NCI-H1048 (cell line): Measurements from ENCODE around the gene PACRGL.
A peak's percentile ranks its signal among the peaks of the same experiment; 100 is the strongest.

ENCODE experiments used
- DNase-seq: peaks from one replicate; lab custom pipeline; 2025; lab: John Stamatoyannopoulos, UW

The PACRGL gene

DNA sequence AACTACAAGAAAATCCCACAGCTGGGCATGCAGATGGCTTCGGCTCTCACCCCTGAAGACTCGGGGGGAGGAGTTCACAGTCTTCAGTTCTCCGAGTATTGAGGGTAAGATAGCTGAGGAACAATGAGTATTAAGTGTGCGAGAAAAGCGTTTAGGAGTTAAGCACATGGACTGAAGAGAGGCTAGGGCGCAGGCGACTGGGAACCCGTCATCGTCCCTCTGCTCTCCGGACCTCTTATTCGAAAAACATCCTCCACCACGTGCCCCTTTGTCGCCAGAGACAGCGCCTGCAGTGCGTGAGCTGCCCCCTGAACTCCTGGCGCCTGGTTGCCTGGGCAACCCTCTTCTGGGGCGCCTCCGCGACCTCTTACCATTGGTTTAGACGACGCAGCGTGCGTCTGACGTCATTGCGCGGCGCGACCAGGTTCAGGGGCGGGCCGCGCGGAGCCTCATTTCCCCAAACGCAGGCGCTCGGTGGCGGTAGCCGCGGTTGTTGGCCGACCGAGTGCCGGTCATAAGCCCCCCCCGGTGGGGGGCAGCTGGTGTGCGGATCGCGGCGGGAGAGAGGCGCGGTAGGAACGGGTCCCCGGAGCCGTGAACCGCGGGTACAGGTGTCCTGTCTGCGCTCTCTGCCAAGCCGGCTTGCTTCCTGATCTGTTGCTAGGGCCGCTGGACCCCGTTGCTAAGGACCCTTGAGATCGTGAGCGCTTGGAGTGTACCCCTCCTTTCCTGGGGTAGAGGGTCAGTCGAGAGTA lies at the start of gene PACRGL:
Gene PACRGL, plus strand, starts transcription at position 452 of the 755 bp plus-strand sequence. CDS start 4,024 bp downstream, outside the sequence.
- peak; percentile 96 for DNase-seq

DNA sequence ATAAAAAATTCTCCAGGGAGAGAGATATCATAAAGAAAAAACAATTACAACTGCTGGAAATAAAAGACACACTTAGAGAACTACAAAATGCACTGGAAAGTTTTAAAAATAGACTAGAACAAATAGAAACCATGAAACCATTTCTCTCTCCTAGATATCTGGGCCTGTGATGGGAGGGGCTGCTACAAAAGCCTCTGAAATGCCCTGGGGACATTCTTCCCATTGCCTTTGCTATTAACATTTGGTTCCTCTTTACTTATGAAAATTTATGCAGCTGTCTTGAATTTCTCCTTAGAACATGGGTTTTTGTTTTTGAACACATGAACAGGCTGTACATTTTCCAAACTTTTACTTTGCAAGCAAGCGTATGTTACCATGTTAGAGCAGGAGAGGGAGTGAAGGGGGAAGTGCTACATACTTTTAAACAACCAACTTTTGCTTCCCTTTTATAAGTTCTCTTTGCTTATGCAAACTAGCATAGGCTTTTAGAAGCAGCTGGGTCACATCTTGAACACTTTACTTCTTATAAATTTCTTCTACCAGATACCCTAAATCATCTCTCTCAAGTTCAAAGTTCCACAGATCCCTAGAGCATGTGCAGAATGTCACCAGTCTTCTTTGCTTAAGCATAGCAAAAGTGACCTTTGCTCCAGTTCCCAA lies 47.9 kb upstream of the PACRGL start:
- DNase-seq = no peak

DNA sequence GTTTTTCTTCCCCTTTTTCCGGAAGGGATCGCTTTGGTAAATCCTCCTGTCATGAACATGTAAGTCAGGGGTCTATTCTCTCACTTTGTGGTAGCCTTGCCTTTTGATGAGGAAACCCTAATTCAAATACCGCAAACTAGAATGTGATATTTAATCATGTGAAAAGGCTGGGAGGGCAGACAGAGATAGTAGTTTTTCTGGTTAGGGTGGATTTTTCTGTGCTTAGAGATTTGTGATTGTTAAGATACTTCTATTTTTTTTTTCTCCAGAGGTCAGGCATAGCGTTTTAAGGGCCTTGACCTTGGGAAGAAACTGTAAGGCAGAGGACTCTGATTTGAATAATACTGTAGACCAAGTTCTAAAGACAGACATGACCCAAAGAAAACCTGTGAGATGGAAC lies 41.8 kb upstream of the PACRGL start:
- no peak for DNase-seq

DNA sequence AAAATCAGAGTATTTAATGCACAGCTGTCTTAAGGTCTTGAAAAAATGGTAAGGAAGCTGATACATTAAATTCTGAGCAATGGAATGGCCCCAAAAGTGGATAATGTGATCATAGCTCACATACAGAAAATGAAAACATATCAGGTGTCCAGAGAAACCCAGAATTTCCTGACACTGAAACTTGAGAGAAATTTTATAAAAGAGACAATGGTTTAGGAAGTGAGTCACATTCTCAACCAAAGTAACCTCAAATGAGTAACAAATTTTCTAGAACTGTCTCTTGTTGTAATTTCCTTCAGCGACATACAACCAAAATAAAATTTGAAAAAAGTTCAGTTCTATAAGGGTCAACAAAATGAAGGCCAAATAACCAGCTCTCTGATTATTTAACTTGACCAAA lies 37.4 kb upstream of the PACRGL start:
- DNase-seq = no peak

DNA sequence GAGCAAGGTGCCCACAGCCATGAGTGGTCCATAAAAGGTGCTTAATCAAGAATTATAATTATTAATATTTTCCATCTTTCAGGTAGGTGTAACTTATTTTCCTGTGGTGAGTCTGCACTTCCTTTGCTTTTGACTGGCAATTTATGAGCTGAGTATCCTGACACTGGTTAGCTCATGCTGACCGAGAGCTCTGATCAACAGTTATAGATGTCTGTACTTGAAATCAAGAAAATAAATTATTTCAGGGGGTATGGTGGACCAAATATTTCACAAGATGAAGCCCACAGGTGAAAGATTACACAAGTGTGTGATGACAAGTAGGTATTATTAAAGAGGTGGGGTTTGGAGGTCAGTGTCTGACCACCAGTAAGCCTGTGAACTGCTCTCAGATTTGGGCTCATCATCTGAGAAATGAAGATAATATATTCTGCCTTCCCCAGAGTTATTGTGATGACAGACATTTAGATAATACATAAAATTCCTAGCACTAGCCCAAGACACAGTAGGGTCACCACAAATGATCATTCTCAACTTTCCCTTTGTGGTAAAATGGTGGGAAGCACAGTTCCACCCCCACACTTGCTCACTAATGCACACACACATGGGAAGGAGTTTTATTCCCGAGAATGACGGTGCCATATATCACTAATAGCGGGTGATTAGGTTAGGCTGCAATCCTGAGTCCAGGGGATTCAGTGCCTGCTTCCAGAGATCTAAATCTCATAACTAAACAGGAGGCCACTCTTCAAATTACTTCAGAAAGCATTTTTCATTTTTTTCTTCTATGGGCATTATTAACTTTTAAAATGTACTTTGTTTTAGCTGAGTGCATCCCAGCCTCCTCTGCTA lies 34.0 kb upstream of the PACRGL start:
- DNase-seq = no peak

DNA sequence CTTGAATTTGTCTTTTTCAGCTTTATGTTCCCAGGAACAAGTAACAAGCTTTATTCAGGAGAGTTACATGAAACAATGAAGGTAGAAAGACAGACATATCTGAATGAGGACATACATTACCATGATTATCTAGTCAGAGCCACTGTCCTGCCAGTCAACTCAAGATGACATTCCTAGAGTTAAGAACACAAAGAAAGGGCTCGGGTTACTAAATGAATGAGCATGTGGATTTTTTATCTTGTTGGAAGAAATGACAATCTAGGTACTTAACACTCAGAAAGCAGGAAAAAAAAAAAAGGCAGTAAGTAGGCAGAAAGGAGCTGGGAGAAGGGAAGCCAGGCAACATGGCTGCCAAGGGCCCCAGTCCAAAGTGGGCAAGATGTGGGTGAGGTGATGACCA lies 28.0 kb upstream of the PACRGL start:
- no peak for DNase-seq

DNA sequence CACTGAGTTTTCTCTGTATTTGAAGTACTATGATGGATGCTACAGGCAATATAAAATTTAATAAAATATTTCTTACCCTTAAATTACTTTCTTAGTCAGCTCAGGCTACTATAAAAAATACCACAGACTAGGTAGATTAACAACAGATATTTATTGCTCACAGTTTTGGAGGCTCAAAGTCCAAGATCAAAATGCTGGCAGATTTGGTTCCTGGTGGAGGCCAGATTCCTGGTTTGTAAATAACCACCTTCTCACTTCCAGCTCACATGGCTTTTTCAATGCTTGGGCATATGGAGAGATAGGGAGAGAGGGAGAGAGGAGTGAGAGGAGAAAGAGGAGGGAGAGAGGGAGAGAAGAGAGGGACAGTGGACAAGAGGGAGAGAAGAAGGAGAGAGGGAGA lies 24.5 kb upstream of the PACRGL start:
- DNase-seq = no peak

DNA sequence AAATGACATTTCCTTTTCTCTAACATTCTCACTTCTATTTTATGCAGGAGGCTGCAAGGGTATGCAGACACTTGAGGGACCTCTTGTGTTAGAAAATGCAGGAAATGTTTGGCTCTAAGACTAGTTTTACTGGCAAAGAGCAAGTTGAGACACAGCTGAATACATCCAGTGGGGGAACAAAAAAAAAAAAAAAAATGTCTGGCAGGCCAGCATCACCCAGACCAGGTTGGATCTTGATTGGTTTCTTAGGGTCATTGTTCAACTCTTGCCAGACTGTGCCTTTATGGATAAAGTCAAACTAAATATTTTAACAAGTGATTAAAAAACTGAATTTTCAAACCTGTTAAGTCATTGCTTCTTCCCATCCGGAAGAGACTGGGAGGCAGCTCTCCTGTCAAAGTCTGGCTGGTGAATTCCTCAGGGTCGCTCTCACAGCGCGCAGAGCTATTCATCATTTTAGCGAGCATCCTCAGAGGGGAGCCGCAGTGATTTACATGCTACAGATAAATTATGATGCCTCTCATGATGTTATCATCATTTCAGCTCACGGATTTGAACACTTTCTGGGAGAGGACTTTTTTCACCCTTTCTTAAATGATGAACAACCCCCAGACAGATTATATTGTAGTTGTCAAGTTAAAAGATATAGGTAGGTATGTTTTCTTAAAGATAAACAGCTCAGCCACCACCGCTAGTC lies 23.6 kb upstream of the PACRGL start:
- no peak for DNase-seq

DNA sequence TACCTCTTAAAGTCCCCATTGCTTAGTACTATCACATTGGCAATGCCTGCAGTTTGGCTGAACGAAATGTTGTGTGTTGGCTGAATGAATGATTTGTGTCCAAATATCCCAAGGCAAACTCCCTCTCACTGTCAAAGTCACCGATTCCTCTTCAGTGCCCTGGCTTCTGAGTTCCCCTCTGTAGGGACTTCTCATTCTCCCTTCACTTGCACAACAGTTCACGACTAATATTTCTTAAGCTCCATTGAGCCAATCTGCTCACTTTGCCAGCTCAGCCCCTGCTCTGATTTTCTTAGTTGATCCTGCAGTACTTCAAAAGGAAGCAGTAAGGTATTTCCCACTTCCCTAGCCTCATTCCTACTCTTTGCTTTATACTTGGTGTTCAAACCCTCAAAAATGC lies 21.9 kb upstream of the PACRGL start:
- no peak for DNase-seq

DNA sequence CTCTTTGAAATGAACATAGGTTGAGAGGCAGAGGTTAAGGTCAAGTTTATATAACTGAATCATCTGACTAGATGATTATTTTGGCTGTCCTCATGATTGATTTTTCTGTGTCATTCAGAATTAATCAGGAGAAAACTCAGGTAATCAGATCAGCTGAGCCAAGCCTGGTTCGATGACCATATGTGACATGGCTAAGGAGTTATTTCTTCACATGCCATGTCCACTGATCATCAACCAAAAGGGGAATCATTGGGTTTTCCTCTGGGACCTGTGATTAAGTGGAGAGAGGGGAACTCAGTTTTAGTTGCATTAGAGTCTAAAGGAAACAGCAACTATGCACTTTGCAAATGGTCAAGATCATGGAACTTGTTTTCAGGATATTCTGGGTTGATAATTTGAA lies 20.3 kb upstream of the PACRGL start:
- no peak for DNase-seq

DNA sequence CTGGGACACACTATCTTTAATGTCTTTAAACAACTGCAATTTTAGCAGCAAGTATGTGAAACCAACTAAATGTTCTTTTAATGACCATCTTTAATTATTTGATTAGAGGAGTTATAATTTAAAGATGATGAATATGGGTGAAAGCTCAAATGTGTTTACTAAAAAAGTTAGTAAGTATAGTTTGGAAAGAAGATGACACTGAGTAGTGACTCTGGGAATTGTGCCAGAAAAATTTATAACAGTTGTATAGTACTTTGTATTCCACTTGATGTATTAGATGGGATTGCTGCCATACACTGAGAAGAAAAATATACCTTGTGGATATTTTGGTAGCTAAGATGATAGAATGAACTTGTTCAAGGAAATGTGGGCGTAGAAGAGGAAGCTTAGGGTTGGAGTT lies 19.5 kb upstream of the PACRGL start:
- DNase-seq = no peak

DNA sequence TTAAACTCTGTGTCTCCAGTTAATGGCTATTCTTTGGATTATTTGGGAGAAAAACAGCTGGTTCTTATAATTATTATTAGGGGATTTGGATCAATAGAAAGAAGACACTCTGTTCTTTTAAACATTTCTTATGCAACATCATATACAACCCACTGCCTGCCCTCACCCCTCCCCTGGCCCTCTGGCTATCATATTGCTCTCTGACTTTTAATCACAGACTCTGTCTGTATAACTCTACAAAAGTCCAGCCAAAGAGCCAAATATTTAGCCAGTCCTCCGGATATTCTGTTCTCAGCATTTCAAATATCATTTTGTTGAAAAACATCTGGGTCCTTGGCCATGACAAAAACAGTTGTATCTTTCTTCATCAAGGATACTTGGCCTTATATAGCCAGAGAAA lies 19.0 kb upstream of the PACRGL start:
- DNase-seq = no peak

DNA sequence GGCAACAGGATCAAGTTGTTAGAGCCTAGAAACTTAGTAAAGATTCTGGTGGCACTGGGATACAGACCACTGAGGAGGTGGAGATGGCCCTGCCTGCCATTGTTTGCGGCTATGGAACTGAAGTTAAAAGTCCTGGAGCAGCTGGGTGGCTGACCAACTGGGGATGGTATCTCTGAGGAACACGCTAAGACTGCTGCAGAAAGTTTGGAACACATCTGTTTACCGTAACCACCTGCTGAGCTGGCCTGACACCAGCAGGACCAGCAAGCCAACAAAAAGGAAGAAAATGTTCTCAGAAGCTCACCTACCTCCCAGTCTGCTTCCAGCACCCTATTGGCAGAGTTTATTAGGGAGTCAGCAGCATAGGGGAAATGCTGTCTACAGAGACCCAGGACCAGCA lies 17.4 kb upstream of the PACRGL start:
- no peak for DNase-seq

DNA sequence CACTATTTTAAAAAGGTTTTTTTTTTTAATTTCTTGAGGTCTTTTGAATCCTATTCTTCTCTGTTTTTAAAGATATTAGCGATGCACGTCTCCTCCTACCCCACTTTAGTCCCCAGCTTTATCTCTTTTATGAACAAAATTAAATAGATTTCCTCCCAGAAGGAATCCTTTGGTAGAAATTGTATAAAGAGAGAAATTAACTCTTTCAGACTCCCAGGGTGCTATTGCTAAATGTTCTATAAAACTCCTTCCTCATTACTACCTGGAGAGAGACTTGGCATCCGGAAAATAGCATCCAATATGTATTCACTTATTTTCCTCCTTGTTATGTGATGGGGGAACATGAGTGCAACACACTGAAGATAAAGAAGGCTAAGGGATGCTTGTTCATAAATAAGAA lies 16.5 kb upstream of the PACRGL start:
- DNase-seq = no peak

DNA sequence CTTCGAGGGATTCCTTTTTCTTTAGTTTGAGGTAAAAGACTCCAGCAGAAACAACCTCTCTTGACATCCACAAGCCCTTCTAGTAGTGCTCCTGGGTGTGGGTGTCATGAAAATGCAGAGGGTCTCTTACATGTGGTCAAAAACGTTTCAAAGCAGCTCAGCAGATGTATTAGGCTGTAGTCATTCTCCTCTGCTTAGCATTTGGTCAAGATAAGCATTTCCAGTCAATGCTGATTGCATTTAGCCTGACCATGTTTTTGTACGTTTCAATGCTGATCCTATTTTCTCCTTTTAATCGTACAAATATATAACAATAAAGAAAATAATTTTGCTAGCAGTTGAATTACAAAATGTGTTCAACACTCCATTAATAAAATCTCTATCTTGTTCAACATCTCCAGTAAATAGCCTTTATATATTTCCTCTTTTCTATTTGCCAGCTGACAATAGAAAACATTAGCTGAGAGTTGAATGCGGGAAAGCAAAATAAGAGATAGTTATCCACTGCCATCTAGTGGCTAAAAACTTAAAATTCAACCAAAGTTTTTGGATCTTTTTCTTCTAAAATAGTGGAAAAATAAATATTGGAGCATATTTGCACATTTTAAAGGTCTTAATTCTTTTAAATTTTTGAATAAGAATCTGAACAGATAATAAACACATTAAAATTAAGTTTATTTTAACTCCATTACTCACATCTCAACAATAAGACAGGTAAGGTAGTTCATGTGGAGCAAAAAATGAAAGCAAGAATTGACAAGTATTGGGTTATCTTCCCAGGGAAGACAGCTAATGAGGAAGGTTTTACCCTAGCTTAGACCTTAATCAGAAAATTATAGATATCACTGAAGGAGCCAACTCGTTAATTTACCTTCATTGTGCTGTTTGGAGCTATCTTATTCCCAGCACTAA lies 15.2 kb upstream of the PACRGL start:
- DNase-seq = no peak

DNA sequence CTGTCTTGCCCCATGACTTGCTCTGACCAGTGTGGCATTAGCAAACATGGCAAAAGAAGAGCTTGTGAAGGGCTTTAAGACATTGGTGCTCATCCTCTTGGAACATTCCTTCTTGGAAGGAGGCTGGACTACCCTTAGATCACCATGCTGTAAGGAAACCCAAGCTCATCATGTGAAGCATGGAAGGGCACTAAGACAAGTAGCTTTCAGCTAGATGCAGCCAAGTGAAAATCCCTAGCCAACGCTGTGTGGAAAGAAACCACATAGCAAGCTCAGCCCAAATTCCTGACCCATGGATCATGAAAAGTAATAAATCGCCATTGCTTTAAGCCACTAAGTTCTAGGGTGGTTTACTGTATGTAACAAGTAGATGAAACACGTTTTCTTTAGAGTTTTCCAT lies 12.4 kb upstream of the PACRGL start:
- no peak for DNase-seq

DNA sequence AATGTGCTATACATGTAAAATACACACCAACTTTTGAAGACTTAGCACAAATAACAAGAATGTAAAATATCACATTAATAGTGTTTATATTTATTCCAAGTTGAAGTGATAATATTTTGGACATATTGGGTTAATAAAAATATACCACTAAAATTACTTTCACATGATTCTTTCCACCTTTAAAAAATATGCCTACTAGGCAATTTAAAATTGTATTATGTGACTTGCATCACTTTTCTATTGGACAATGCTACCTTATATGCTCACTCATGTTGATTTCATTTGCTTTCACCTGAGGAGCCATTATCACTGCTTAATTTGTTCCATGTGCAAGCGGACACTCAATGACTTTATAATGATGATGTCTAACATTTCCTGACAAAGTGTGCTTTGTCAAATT lies 3.4 kb upstream of the PACRGL start:
- no peak for DNase-seq

DNA sequence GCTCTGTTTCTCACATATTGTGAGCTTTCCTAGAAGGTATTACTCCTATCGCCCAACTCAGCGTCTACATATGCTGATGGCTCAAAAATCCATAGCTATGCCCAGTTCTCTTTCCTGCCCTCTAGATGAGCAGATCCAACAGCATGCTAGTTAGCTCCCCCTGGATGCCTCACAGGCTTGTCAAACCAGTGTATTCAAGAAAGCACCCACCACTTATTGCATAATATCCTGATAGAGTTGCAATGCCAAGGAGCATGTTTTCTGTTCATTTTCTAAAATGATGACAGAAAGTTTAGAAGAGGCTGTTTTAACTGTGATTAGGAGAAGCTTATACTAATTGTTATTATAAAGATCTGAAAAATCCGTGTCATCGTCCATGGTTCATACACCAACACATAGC lies 1.9 kb upstream of the PACRGL start:
- DNase-seq = no peak

DNA sequence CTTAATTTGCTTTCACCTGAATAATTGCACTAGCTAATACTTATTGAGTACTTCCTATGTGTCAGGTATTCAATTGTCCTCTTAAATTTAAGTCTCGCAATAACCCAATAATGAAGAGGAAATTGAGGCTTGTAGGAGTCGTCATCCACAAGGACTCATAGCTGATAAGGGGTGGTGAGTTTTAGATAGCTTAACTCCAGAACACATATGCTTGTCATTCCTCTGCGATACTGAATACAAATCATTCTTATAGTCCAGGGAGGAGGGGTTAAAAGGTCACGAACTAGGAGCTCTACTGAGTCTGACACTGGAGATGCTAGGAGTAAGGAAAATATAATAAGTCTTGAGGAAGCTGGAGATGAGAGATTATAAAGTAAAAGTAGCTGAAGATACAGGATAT lies 1.4 kb upstream of the PACRGL start:
- DNase-seq = no peak

DNA sequence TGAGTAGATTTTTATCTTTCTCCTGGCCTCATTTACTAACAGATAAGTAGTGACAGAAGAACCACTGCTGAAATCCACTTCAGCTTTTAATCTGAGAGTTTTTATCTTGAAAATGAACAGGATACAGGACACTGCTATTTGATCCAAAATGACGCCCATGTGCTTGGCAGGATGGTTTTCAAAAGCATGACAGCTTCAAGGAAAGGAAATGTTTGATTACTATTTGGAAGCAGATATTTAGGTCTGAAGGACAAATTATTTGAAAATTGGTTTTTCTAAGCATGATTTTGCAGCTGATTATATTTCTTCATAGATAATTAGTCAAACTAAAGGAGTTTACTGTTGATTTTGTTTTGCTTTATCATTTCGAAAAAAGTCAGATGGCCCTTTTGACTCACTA lies 11.1 kb downstream of the PACRGL start:
- no peak for DNase-seq

DNA sequence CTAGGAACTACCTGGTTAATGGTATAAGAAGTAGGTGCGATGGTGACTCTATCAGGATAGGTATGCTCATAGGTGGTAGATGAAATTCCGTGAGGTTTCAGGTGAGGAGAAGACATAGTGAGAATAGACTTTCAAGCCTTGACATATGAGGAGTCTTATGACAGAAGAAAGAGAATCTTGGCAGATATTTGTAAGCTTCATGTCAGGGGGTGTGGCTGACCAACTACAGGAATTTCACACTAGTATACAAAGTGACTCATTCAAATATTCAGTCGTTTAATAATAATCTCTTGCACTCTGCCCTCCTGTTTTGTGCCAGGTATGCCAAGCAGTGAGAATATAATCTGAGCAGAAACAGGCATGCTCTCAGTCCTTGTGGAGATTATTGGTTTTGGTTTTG lies 22.8 kb downstream of the PACRGL start:
- no peak for DNase-seq
